ENCODE results near the gene DPM3. TPM values are rescaled to one million over a fixed set of nuclear protein-coding genes. Genes with fewer than 3 reads are reported as not detected.
A peak's percentile ranks its signal among the peaks of the same experiment; 100 is the strongest.

DPM3 gene
- total RNA-seq, 2 experiments from 2014 or later: 34.1 to 37.7 TPM

DNA sequence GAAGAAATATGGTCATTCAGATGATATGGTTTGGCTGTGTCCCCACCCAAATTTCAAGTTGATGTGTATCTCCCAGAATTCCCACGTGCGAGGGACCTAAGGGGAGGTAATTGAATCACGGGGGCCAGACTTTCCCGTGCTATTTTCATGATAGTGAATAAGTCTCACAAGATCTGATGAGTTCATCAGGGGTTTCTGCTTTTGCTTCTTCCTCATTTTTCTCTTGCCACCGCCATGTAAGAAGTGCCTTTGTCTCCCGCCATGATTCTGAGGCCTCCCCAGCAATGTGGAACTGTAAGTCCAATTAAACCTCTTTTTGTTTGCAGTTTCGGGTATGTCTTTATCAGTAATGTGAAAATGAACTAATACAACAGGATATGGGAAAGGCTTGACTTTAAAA is 1.4 kb upstream of the DPM3 start:
- H3K4me3 Mint-ChIP-seq: no peak overlapping the region
- POLR2A ChIA-PET: no interaction called here
- DNase-seq: no peak
- no peaks in the 10 kb centered on the region for H3K9me3 Mint-ChIP-seq
- H3K4me1 Mint-ChIP-seq (ENCODE audit: low read depth): peaks cover 29% of the 10 kb centered on the region
- H3K36me3 Mint-ChIP-seq: peaks cover 17% of the 10 kb centered on the region
- H3K27me3 Mint-ChIP-seq: peaks cover 7% of the 10 kb centered on the region
- CTCF ChIA-PET: no interaction called here
- no peak overlapping the region for H3K27ac Mint-ChIP-seq
- intact Hi-C loops (cut with micrococcal nuclease): no loop called here

- peaks cover 2% of the 10 kb centered on the region for H3K27me3 Mint-ChIP-seq
- ChIA-PET CTCF (no interaction called here), POLR2A (no interaction called here)
- H3K4me3 Mint-ChIP-seq: peak overlapping the region; percentile 96
- H3K9me3 Mint-ChIP-seq: no peaks in the 10 kb centered on the region
- intact Hi-C loops (cut with micrococcal nuclease): no loop called here
- no peak for DNase-seq
- H3K27ac Mint-ChIP-seq: peak overlapping the region; percentile 93
- peaks cover 17% of the 10 kb centered on the region for H3K36me3 Mint-ChIP-seq
- H3K4me1 Mint-ChIP-seq (ENCODE audit: low read depth): peaks cover 31% of the 10 kb centered on the region
Observed at GRCh38 chr1:155140630-155140953, 261 bp upstream of the DPM3 start.

DNA sequence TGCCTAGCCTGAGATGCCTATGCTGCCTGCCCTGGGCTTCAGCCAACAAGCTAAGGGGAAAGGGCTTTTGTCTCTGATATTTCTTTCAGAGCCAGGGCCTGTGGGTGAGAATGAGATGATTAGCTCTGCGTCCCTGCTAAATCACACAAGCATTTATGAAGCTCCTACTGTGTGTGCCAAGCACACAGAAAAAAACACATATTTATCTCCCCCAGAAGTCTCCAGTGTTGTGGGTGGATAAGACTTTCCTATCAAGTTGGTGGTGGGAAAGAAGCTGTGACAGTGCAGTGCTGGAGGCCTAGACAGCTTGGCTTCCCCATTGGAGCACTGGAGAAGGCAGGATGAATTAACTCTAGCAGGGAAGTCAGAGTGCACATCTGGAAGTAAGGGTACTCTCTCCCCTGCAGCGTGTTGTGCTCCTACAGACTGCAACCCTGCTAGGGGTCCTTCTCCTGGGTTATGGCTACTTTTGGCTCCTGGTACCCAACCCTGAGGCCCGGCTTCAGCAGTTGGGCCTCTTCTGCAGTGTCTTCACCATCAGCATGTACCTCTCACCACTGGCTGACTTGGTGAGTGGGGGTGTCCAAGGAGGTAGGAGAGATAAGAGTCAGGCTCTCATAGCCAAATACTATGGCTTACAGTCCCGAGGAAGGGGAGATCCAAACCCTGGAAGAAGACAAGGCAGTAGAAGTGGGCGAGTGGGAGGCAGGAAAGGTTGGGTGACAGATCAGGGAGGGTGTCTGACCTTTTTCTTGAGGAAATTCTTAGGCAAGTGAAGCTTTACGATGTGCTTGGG is 3.0 kb downstream of the DPM3 start:
- CTCF ChIA-PET: interaction anchor here (0.7 to 3.7 kb wide), 7 partner anchors 30 to 76 kb away, joined by 3 to 21 read pairs (median 4); partner anchors contain the start of genes KRTCAP2 and TRIM46

DNA sequence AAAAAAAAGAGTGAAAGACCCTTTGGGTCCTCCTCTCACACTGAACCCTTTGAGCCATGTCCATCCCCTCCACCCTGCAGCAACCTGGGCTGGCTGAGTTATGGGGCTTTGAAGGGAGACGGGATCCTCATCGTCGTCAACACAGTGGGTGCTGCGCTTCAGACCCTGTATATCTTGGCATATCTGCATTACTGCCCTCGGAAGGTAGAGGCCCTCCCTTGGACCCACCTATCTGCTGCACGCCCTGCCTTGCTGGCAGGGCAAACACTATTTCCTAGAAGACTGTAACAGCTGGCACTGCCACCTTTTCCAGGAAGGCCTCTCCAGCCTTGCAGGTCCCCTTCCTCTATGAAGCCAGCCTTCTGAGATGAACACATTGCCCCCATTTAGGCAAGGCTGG is 3.6 kb downstream of the DPM3 start:
- no peaks in the 10 kb centered on the region for H3K27me3 Mint-ChIP-seq
- H3K4me1 Mint-ChIP-seq (ENCODE audit: low read depth): peaks cover 37% of the 10 kb centered on the region
- H3K27ac Mint-ChIP-seq: peak overlapping the region; percentile 94
- H3K36me3 Mint-ChIP-seq: peaks cover 19% of the 10 kb centered on the region
- H3K4me3 Mint-ChIP-seq: peak overlapping the region; percentile 91
- DNase-seq: peak; percentile 26
- ChIA-PET POLR2A (interaction anchor here (0.7 to 2.0 kb wide), 3 partner anchors 37 to 57 kb away, joined by 3 to 8 read pairs (median 3); partner anchors contain the start of genes KRTCAP2 and TRIM46), CTCF (interaction anchor here (0.7 to 3.7 kb wide), 10 partner anchors 31 to 114 kb away, joined by 3 to 21 read pairs (median 6); partner anchors contain the start of genes KRTCAP2 and TRIM46)
- no peaks in the 10 kb centered on the region for H3K9me3 Mint-ChIP-seq
- intact Hi-C loops (cut with micrococcal nuclease): loop anchor here (5.0 kb wide), 1 partner anchor 106 kb away; a partner anchor contains a TSS

More for the DNA sequence above, 3.0 kb downstream of the DPM3 start:
- intact Hi-C loops (cut with micrococcal nuclease): loop anchor here (5.0 kb wide), 1 partner anchor 105 kb away; a partner anchor contains a TSS
- Mint-ChIP-seq H3K9me3 (no peaks in the 10 kb centered on the region), H3K4me3 (peak overlapping the region; percentile 91), H3K27ac (peak overlapping the region; percentile 94), H3K4me1 (ENCODE audit: low read depth) (peaks cover 37% of the 10 kb centered on the region), H3K36me3 (peaks cover 17% of the 10 kb centered on the region), H3K27me3 (no peaks in the 10 kb centered on the region)
- POLR2A ChIA-PET: interaction anchor here (1.1 to 2.0 kb wide), 3 partner anchors 36 to 57 kb away, joined by 3 to 8 read pairs (median 3); partner anchors contain the start of gene KRTCAP2
- no peak for DNase-seq

DNA sequence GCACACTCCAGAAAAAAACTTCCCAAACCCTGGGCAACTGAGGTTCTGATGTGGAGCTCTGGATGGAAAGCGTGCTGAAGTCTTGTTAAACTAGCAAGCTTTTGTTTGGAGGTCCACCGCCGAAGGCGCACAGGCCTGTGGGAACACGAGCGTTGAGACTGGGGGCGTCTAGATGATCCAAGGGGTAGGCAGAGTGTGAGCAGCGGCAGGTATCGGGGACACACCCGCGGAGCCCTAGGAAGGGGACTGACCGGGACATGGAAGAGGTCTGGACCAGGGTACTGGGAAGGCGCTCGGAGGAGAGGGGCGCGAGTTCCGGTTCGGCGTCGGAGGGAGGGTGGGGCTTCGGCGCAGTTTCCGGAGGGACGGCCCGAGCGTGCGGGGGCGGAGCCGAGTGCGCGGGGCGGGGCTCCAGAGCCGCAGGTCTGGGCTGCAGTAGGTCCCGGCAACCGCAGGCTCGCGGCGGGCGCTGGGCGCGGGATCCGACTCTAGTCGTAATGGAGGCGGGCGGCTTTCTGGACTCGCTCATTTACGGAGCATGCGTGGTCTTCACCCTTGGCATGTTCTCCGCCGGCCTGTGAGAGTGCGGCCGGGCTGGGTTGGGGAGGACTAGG is 4.8 kb downstream of the DPM3 start, which contains the start of gene SLC50A1:
Gene SLC50A1 (plus strand): TSS at position 438 of the 614 bp plus-strand sequence. CDS start 60 bp downstream, at position 498.
- H3K36me3 Mint-ChIP-seq: peaks cover 19% of the 10 kb centered on the region
- H3K4me1 Mint-ChIP-seq (ENCODE audit: low read depth): peaks cover 35% of the 10 kb centered on the region
- POLR2A ChIA-PET: interaction anchor here (0.6 to 1.4 kb wide), 6 partner anchors 10 to 464 kb away, joined by 3 to 4 read pairs (median 4); no protein-coding TSS in a partner anchor
- intact Hi-C loops (cut with micrococcal nuclease): loop anchor here (1.0 to 5.0 kb wide), 4 partner anchors 38 to 134 kb away; partner anchors contain the start of genes KRTCAP2 and TRIM46
- H3K27me3 Mint-ChIP-seq: no peaks in the 10 kb centered on the region
- H3K27ac Mint-ChIP-seq: peak within 1 kb of the TSS; percentile 94
- H3K9me3 Mint-ChIP-seq: no peaks in the 10 kb centered on the region
- H3K4me3 Mint-ChIP-seq: peak within 1 kb of the TSS; percentile 91
- CTCF ChIA-PET: interaction anchor here (1.0 to 4.3 kb wide), 8 partner anchors 32 to 136 kb away, joined by 4 to 21 read pairs (median 9); partner anchors contain the start of gene KRTCAP2
- DNase-seq: peak; percentile 96

GRCh38 chr1:155134880-155135414 is 5.4 kb downstream of the DPM3 start:
- intact Hi-C loops (cut with micrococcal nuclease): loop anchor here (1.0 to 5.0 kb wide), 4 partner anchors 38 to 134 kb away; partner anchors contain the start of genes KRTCAP2 and TRIM46
- peak overlapping the region; percentile 91 for H3K4me3 Mint-ChIP-seq
- peaks cover under 1% of the 10 kb centered on the region for H3K27me3 Mint-ChIP-seq
- DNase-seq: peak; percentile 92
- peak overlapping the region; percentile 94 for H3K27ac Mint-ChIP-seq
- H3K9me3 Mint-ChIP-seq: no peaks in the 10 kb centered on the region
- H3K36me3 Mint-ChIP-seq: peaks cover 17% of the 10 kb centered on the region
- peaks cover 32% of the 10 kb centered on the region for H3K4me1 Mint-ChIP-seq (ENCODE audit: low read depth)
- ChIA-PET CTCF (interaction anchor here (0.9 to 4.3 kb wide), 9 partner anchors 38 to 136 kb away, joined by 3 to 19 read pairs (median 4); partner anchors contain the start of gene KRTCAP2), POLR2A (interaction anchor here (0.6 to 1.4 kb wide), 4 partner anchors 43 to 135 kb away, joined by 3 to 4 read pairs (median 4); no protein-coding TSS in a partner anchor)

DNA sequence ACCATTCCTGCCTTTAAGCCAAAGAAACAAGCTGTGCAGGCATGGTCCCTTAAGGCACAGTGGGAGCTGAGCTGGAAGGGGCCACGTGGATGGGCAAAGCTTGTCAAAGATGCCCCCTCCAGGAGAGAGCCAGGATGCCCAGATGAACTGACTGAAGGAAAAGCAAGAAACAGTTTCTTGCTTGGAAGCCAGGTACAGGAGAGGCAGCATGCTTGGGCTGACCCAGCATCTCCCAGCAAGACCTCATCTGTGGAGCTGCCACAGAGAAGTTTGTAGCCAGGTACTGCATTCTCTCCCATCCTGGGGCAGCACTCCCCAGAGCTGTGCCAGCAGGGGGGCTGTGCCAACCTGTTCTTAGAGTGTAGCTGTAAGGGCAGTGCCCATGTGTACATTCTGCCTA is 6.0 kb downstream of the DPM3 start:
- CTCF ChIA-PET: interaction anchor here (0.9 to 4.3 kb wide), 9 partner anchors 33 to 135 kb away, joined by 3 to 19 read pairs (median 4); partner anchors contain the start of gene KRTCAP2
- peak overlapping the region; percentile 91 for H3K4me3 Mint-ChIP-seq
- H3K36me3 Mint-ChIP-seq: peaks cover 12% of the 10 kb centered on the region
- peak overlapping the region; percentile 94 for H3K27ac Mint-ChIP-seq
- peaks cover 35% of the 10 kb centered on the region for H3K4me1 Mint-ChIP-seq (ENCODE audit: low read depth)
- H3K27me3 Mint-ChIP-seq: peaks cover 5% of the 10 kb centered on the region
- POLR2A ChIA-PET: interaction anchor here (1.0 to 1.4 kb wide), 3 partner anchors 43 to 134 kb away, joined by 3 to 4 read pairs (median 4); no protein-coding TSS in a partner anchor
- intact Hi-C loops (cut with micrococcal nuclease): loop anchor here (2.0 kb wide), 1 partner anchor 50 kb away; no protein-coding TSS in a partner anchor
- H3K9me3 Mint-ChIP-seq: no peaks in the 10 kb centered on the region
- no peak for DNase-seq

GRCh38 chr1:155133799-155134281 is 6.5 kb downstream of the DPM3 start:
- intact Hi-C loops (cut with micrococcal nuclease): loop anchor here (2.0 kb wide), 1 partner anchor 49 kb away; no protein-coding TSS in a partner anchor
- Mint-ChIP-seq H3K27me3 (peaks cover 5% of the 10 kb centered on the region), H3K4me3 (no peak overlapping the region), H3K4me1 (ENCODE audit: low read depth) (peaks cover 37% of the 10 kb centered on the region), H3K27ac (no peak overlapping the region), H3K36me3 (peaks cover 10% of the 10 kb centered on the region), H3K9me3 (no peaks in the 10 kb centered on the region)
- CTCF ChIA-PET: interaction anchor here (0.8 to 4.3 kb wide), 7 partner anchors 34 to 116 kb away, joined by 3 to 19 read pairs (median 3); partner anchors contain the start of gene KRTCAP2
- POLR2A ChIA-PET: interaction anchor here (1.4 kb wide), 1 partner anchor 60 kb away, joined by 4 read pairs; no protein-coding TSS in a partner anchor
- no peak for DNase-seq

- CTCF ChIA-PET: interaction anchor here (1.1 to 4.3 kb wide), 2 partner anchors 40 to 47 kb away, joined by 3 to 19 read pairs; no protein-coding TSS in a partner anchor
- intact Hi-C loops (cut with micrococcal nuclease): no loop called here
- no peak overlapping the region for H3K4me3 Mint-ChIP-seq
- POLR2A ChIA-PET: no interaction called here
- H3K4me1 Mint-ChIP-seq (ENCODE audit: low read depth): peaks cover 35% of the 10 kb centered on the region
- H3K36me3 Mint-ChIP-seq: peaks cover 1% of the 10 kb centered on the region
- no peaks in the 10 kb centered on the region for H3K9me3 Mint-ChIP-seq
- DNase-seq: no peak
- peaks cover 19% of the 10 kb centered on the region for H3K27me3 Mint-ChIP-seq
- H3K27ac Mint-ChIP-seq: no peak overlapping the region
Observed at GRCh38 chr1:155131856-155132255, 8.5 kb downstream of the DPM3 start.

- ChIA-PET POLR2A (no interaction called here), CTCF (interaction anchor here (1.2 to 1.5 kb wide), 2 partner anchors 42 to 46 kb away, joined by 3 to 6 read pairs; partner anchors contain the start of gene KRTCAP2)
- H3K36me3 Mint-ChIP-seq: peaks cover 1% of the 10 kb centered on the region
- H3K27ac Mint-ChIP-seq: no peak overlapping the region
- intact Hi-C loops (cut with micrococcal nuclease): no loop called here
- peaks cover 21% of the 10 kb centered on the region for H3K27me3 Mint-ChIP-seq
- no peaks in the 10 kb centered on the region for H3K9me3 Mint-ChIP-seq
- no peak overlapping the region for H3K4me3 Mint-ChIP-seq
- DNase-seq: no peak
- H3K4me1 Mint-ChIP-seq (ENCODE audit: low read depth): peaks cover 37% of the 10 kb centered on the region
Observed at GRCh38 chr1:155131285-155131684, 9.0 kb downstream of the DPM3 start.

Measured in activated CD4-positive, alpha-beta memory T cell treated with anti-CD3 and anti-CD28 coated beads for 36 hours (primary cell).